ENCODE measurements around the gene SORBS2. TPM values are rescaled to one million over a fixed set of nuclear protein-coding genes. Genes with fewer than 3 reads are reported as not detected.

Gene SORBS2
- total and polyA plus RNA-seq, 12 donors = 175 to 3,169 (median 1,523) TPM

DNA sequence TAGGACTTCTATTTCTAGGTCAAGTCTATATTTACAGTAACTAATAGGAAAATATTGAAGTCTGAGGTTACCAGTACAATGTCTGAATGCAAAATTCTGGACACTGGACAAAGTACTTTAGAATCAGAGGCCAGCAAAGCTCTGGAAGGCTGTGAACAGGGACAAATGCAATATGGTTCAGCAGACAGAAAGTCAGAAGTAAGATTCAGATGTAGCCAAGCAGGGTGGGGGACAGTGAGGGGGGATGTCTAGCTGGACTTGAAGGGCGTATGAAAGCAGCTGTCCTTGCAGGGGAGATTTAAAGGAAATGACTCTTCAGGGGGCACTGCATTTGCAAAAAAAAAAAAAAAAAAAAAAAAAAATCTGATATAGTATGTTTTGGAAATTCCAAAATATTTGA lies 2.9 kb downstream of the SORBS2 start:
- no peaks in the 10 kb centered on the region for H3K27me3 ChIP-seq
- H3K4me1 ChIP-seq = no peaks in the 10 kb centered on the region
- no peak for DNase-seq
- intact Hi-C loops (cut with DNase I) = loop anchor here in 1 of 10 donors (5.0 kb wide), 1 partner anchor 38 kb away; no protein-coding TSS in a partner anchor
- TF ChIP-seq, protein P1, sequence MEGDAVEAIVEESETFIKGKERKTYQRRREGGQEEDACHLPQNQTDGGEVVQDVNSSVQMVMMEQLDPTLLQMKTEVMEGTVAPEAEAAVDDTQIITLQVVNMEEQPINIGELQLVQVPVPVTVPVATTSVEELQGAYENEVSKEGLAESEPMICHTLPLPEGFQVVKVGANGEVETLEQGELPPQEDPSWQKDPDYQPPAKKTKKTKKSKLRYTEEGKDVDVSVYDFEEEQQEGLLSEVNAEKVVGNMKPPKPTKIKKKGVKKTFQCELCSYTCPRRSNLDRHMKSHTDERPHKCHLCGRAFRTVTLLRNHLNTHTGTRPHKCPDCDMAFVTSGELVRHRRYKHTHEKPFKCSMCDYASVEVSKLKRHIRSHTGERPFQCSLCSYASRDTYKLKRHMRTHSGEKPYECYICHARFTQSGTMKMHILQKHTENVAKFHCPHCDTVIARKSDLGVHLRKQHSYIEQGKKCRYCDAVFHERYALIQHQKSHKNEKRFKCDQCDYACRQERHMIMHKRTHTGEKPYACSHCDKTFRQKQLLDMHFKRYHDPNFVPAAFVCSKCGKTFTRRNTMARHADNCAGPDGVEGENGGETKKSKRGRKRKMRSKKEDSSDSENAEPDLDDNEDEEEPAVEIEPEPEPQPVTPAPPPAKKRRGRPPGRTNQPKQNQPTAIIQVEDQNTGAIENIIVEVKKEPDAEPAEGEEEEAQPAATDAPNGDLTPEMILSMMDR (IDR thresholded peaks at IDR 0.05) = no peak
- peak overlapping the region; percentile 26 to 68 (median 55) for H3K4me3 ChIP-seq
- peak in 1 of 8 donors; percentile 19 for ATAC-seq
- H3K9me3 ChIP-seq = no peaks in the 10 kb centered on the region
- peak overlapping the region; percentile 75 to 91 (median 86) for H3K27ac ChIP-seq
- no peaks in the 10 kb centered on the region for H3K36me3 ChIP-seq
- WGBS, 2 donors = 24 to 38% methylated on average over 1 of the region's 1 CpG

- TF ChIP-seq, protein P1 (IDR thresholded peaks at IDR 0.05) = no peak
- WGBS, 2 donors = 46 to 69% methylated on average over 4 of the region's 4 CpGs
- intact Hi-C loops (cut with DNase I) = loop anchor here in 1 of 10 donors (5.0 kb wide), 1 partner anchor 41 kb away; no protein-coding TSS in a partner anchor
- H3K4me1 ChIP-seq = peaks cover 0 to 19% (median 14%) of the 10 kb centered on the region in 9 donors
- peaks cover 0 to 4% (median 0%) of the 10 kb centered on the region in 9 donors for H3K36me3 ChIP-seq
- ATAC-seq = peak in 4 of 8 donors; percentile 19 to 61 (median 38)
- H3K4me3 ChIP-seq = peak overlapping the region in 9 of 10 donors; percentile 8 to 68 (median 41)
- H3K27ac ChIP-seq = peak overlapping the region in 8 of 10 donors; percentile 1 to 91 (median 61)
- H3K27me3 ChIP-seq = no peaks in the 10 kb centered on the region
- H3K9me3 ChIP-seq = no peaks in the 10 kb centered on the region
- DNase-seq = no peak
Observed at GRCh38 chr4:185805979-185806378, 6.0 kb downstream of the SORBS2 start.

GRCh38 chr4:185805262-185805802 lies 6.7 kb downstream of the SORBS2 start:
- TF ChIP-seq, protein P1 (IDR thresholded peaks at IDR 0.05) = no peak

DNA sequence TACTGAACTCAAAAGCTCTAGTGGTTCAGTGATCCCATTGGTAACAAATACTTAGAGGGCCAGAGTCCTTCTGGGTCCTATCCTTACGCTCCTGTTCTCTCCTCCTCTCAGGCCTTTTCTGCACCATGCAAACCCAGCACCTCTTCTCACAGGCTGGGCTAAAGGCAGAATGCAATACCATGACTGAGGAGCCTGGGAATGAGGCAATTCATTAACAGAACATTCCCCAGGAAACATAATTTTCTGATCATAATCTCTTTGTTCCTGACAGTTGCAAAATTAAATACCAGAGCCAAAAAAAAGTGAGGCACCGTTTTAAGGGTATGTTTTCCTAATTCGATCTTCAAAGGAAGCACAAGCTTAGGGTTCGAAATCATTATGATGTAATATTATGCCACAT lies 9.0 kb downstream of the SORBS2 start:
- Histone ChIP-seq H3K4me3 (peak overlapping the region in 7 of 10 donors; percentile 13 to 68 (median 45)), H3K4me1 (peaks cover 0 to 42% (median 22%) of the 10 kb centered on the region in 9 donors), H3K9me3 (no peaks in the 10 kb centered on the region), H3K36me3 (peaks cover 0 to 9% (median 0%) of the 10 kb centered on the region in 9 donors), H3K27me3 (no peaks in the 10 kb centered on the region), H3K27ac (peak overlapping the region; percentile 16 to 91 (median 54))
- peak in 2 of 8 donors; percentile 22 to 36 for ATAC-seq
- 33 to 41% methylated on average over 4 of the region's 4 CpGs for WGBS, 2 donors
- DNase-seq = no peak
- TF ChIP-seq, protein P1 (IDR thresholded peaks at IDR 0.05) = no peak
- intact Hi-C loops (cut with DNase I) = no loop called here

More at GRCh38 chr4:185805262-185805802, 6.7 kb downstream of the SORBS2 start:
- H3K9me3 ChIP-seq = no peaks in the 10 kb centered on the region
- WGBS, 2 donors = 47 to 69% methylated on average over 9 of the region's 9 CpGs
- intact Hi-C loops (cut with DNase I) = loop anchor here in 1 of 10 donors (5.0 kb wide), 1 partner anchor 42 kb away; no protein-coding TSS in a partner anchor
- peaks cover 0 to 9% (median 0%) of the 10 kb centered on the region in 9 donors for H3K36me3 ChIP-seq
- H3K4me3 ChIP-seq = peak overlapping the region in 9 of 10 donors; percentile 8 to 68 (median 41)
- H3K27ac ChIP-seq = peak overlapping the region in 8 of 10 donors; percentile 1 to 91 (median 61)
- peak in 6 of 8 donors; percentile 8 to 27 (median 20) for ATAC-seq
- no peaks in the 10 kb centered on the region for H3K27me3 ChIP-seq
- H3K4me1 ChIP-seq = peaks cover 0 to 26% (median 14%) of the 10 kb centered on the region in 9 donors
- DNase-seq = no peak

All from heart right ventricle (tissue), 16 donors.